Measurements from ENCODE around the gene MAP2K5.

Gene MAP2K5

DNA sequence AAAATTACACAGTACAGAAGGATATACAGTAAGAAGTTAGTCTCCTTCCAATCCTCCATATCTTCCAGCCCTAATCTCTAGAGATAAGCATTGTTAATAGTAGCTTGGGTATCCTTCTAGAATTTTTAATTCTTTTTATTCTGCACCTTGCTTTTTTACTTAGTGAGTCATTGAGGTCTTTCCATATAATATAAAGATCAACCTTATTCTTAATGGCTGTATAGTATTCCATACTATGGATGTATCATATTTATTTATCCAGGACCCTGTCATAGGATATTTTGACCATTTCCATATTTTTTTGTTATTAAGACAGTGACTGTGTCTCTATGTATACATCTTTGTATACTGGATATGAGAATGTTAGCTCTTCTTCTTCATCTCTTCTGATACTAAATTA lies 246.5 kb downstream of the MAP2K5 start:
- DNase-seq = no peak

DNA sequence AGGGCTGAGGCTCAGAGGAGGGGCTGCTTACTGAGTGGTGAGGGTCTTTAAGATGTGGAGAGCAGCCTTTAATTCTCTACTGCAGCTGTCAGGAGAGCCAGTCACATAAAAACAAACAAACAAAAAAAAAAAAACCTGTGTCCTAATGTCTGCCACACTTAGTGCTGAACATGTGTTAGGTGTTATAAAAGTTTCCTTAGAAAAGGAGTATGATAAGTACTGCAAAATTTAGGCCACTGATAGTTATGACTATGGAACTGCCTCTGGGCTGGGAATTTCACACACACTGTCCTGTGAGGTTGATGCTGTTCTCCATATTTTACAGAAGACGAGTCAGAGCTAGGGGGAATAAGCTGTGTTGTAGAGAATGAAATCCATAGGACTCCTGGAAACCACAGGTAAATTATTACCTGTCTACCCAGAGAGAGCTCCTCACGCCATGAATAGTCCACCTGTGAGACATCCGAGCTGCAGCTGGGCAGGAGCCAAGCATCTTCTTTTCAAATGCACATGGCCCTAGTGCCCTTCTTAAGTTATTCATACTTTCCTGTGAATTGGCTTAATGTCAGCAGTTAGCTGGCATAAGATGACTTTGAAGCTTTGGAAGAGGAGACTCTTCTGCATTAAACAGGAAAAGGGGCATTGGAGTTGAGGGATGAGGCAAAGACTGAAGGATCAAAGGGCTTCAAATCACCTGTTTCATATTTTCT lies 248.3 kb downstream of the MAP2K5 start:
- DNase-seq = no peak

DNA sequence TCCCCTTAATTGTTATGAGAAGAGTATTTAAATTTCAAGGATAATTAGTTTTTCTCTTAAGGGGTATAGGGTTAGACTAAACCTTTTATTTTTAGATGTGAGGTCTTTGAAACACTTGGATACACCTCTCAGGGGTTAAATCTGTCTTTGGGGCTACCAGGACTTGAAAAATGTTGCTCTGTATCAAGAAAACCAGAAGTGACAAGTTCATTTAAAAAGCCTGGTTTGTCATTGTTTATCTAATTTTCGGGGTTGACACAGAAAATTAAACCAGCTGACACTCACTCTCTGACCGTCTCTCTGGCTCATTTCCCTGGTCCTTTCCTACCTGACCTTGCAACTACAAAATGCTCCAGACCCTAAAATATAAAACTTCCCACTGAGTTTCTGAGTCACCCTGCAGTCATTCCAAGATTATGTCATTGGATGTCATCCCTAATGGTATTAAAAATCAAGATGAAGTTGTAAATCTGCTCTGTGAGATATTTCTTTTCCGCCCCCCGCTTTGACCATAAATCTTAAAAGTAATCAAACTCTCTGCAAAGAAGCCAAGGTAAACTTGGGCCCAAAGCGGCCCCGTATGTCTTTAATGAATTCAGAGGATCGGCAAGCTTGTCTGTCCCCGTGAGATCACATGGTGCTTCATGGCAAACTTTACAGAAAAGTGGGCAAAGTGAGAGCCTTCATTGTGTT lies 249.9 kb downstream of the MAP2K5 start:
- DNase-seq = no peak

DNA sequence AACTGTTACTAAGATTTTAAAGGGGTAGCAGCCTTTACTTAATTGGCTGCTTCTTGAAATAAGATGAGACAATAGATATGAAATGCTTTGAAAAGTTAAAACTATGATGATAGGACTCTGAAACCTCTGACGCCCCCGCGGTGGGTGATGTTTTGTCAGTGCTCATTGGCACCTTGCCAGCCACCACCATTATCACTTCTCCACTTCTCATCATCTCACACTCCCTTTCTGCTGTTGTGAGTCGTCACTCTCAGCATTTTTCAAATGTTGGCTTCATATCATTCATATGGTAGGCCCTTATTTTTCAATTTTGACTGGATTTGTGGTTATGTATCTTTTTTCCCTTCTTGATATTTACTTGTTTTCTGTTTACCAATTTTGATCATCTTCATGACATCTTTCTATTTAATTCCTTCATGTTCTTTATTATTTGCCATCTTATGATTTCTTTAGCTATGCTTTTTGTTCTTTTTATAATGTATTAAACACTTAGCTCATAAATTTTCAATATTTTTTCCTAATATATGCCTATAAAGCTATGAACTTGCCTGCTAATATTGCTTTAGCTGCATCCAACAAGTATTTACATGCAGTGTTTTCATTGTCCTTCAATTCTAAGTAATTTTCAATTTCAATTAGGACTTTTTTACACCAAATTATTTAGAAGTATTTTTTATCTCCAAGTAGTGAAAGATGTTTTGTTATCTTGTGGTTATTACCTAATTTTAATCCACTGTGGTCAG lies 252.5 kb downstream of the MAP2K5 start:
- no peak for DNase-seq

DNA sequence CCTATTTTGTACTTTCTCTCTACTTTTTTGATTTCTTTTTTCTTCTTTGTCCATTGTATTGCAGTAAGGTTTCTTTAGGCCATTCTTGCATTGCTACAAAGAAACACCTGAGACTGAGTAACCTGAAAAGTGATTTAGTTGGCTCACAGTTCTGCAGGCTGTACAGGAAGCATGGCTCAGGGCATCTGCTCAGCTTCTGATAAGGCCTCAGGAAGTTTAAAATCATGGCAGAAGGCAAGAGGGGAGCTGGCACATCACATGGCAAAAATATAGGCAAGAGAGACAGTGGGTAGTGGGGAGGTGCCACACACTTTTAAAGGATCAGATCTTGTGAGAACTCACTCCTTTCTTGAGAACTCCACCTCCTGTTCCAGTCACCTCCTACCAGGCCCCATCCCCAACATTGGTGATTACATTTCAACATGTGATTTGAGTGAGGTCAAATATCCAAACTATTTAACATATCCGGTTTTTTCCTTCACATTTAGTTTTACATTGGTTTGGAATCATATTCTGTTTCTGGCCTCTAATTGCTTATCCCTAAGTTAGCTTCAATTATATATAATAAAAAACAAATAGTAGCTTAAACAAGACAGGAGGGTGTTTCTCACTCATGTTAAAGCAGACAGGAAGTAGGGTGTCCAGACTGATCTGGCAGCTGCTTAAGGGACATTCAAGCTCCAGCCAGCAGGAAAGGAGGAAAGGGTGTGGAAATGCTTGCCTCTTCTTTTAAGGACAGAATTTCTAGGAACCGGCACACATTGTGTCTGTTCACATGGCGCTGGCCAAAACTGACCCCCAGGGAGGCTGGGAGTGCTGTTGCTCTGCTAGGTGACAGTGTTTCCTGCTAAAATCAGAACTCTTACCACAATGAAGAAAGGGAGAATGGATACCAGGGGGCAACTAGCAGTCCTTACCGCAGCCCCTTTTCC lies 254.0 kb downstream of the MAP2K5 start:
- DNase-seq = no peak

DNA sequence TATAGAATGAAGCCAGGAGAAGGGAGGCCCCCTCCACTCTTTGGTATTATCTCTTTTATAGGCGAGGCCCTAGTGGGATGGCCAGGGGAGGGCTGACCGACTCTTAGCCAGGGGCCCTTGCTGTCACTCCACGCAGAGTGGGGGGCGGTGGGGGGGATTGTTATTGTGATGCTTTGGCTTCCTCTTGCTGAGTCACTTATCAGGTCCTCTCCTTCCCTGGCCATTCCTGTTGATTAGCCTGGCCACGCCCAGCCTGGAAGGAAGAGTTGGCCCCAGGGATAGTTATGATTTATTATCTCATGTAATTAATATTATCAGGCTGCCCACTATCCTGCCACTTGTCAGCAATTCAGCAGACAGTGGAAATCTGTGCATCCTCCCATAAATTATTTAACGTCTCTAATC lies 257.3 kb downstream of the MAP2K5 start:
- no peak for DNase-seq

DNA sequence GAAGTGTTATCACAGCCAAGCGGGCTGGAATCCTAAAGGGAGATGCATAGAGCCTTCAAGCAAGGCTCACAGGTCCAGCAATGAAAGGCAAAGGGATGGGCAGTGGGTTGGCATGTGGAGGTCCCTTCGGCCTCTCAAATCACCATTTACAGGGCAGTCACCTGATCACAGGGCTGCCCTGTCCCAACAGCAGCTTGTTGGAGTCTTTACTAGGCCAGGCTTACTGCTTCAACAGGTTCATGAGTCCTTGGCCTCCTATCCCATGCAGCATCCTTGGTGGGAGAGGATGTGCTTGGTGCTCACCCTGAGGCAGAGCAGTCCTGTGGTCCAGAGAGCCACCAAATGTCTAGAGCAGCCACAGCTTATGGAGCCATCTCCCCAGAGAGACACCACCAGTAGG lies 258.6 kb downstream of the MAP2K5 start:
- DNase-seq = no peak

DNA sequence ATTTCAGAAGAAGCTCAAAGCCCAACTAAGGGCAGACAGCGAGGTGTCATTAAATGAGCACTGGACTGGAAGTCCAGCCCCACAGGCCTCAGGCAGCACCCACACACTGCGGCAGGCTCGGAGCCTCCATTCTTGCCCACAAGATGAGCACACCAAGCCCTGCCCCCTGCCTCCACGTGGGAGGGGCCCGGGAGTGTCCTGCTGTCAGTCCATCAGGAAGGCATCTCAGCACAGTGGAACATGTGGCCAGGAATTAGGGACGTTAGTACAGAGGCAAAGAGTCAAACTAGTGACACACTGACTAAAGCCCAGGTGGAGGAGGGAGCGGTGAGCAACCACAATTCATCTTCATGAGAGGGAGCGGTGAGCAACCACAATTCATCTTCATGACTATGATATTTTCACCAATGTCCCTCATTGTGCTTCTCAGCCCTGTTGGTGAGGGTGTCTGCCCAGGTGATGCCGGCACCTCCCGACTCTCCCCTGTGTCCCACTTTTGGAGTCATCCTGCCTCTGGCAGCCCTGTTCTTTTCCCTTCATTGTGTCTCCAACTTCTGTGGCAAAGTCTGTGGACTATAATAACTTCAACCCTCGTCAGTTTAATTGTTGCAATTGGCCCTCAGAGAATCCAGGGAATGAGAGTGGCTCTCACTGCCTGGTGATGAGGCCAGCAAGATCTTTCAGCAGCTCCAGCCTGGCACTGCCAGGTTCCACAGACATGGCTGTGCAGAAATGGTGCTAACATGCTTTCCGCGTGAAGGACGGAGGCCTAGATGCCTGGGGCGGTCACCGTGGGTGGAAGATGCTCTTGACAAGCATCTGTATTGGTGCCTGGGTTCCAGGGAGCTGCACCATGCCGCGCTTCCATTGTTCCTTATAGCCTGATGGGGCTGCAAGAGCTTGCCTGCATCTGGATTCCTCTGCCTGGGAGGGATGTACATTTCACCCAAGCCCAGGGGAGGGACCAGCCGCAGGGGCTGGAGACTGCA lies 259.7 kb downstream of the MAP2K5 start:
- DNase-seq = no peak

DNA sequence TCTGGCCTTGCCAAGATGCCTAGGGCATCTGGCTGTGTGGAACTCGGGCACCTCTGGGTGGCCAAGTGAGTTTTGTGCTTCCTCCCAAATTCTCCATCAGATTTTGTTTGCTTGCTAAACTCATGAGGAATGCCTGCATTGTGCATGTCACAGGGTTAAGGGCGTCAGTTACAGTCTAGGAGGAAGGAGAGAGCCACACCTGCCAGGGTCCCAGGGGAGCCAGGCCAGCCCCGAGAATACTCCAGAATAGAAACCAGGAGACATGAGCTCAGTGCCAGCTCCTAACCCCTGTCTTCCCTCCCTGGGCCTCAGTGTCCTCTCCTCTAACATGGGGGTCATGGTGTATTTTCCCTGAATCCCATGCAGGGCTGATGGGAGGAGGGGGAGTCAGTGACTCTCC lies 260.8 kb downstream of the MAP2K5 start:
- no peak for DNase-seq

DNA sequence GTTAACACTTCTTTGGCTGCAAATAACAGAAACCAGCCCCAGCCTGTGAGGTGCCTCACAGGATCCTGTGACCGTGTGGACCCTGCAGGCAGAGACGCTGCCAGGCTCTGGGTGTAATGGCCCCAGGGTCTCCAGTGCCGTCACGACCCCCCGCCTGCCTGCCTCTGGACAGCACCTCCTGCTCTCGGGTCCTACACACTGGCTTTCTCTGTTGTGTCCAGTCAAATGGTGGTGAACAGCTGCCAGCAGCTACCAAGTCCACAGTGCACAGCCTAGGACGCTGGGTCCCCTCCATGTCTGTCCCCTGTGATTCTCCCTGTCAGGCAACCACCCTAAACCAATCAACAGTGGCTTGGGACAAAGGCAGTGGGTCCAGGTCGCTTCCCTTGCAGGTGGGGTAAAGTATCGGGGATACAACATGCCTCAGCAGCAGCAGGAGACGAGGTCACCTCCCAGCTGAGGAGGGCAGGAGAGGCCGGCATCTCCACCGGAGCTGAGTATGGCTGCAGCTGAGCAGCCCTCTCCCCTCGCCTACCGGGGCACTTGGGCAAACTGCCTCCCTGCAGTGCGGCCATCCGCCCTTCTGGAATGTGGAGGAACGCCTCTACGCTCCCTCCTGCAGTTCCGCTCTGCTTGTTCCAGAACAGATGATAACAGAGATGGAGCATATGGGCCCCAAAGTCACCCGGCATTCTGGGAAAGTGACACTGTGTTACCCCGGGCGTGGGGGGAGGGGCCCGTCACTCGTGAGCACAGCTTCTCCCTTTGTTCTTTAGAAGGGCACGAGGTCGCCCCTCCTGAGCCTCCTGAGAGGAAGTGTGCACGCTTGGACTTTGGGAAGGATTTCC lies 261.7 kb downstream of the MAP2K5 start:
- DNase-seq = no peak

DNA sequence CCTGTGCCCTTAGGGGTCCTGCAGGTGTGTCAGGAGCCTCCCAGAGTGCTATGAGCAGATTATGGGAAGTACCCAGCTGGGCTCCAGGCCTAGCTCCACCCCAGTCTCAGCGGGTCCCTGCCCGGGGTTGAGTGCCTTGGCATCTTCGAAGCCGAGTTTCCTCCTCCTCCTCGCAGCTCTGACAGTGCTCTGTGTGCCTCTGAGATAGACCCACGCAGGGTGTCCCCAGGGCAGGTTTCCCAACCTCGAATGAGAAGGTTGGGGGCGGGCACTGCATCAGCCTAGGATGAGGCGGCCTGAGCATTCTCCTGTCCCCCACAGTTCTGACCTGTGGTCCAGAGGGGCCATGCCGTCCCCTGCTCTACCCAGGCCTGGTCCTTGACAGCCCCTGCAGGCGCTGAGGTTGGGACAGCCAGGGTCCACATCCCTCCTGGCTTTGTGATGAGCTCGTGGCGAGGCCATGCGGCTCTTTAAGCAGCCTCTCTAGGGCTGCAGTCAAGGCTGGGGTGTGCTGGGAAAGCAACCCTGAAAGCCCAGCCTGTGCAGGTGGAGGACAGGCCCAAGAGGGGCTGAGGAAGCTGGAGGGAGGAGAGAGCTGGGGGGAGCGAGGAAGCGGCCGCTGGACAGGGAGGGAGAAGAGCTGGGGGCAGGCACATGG lies 262.6 kb downstream of the MAP2K5 start:
- DNase-seq = no peak

DNA sequence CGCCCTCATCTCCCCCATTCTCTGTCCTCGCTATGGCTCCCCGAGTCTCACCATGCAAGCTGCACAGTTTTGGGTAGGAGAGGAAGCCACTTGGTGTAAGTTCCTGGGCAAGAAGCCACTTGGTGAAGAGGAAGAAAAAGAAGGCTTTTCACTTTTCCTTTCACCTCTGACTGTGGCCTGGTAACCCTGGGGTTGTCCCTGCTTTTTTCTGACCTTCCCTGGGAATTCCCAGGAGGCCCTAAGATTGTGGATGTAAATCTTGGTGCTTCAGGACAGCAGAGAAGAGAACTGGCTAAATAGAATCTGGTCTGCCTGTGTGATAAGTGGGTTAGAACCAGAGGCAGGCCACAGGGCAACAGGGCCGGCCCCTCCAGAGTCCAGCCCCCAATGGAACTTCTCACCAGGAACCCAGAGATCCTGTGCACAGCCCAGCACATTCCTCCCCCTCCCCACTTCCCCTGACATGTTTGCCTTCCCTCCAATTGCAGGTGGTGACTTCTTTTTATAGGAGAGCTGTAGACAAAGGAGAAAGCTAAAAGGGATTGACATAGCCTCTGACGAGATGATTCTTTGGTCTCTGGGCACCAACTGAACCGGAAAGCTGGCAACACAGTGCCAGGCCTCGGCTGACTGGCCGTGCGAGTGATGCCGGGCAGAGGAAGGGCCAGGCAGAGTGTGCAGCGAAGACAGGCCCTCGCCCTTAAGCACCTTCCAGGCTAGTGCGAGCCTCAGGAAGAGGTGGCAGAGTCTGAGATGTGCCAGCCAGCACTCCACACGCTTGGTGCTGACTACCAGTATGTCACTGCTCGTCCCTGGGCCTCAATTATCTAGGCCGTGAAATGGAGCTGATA lies 263.4 kb downstream of the MAP2K5 start:
- DNase-seq = no peak

DNA sequence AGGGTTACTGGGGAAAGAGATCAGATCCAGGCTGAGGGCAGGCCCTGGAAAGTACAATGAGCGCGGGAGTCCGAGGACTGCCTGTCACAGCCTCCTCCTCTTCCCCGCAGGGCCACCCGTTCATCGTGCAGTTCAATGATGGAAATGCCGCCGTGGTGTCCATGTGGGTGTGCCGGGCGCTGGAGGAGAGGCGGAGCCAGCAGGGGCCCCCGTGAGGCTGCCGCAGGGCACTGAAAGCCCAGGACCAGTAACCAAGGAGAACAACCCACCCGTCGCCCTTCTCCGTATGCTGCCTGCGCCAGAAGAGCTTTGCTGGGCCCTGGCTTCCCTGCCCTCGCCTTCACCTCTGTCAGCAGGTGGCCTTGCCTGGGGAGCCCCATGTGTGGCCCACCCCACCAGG lies 264.0 kb downstream of the MAP2K5 start:
- no peak for DNase-seq

DNA sequence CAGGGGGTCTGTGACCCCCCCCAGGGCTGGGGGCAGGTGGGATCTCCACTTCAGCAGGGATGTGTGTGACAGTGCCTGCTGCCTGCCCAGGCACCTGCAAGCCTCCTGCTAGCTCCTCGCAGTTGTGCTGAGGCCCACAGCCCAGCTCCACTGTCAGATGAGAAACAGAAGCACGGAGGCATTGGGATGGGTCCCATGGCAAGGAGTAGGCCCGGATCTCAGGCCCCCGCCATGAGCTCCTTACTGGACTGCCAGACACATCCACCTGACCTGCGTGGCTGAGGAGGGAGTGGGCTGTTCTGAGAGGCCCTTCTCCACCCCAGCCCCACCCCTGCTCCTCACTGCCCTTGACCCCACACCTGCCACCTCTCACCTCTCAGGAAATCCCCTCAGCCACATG lies 264.6 kb downstream of the MAP2K5 start:
- no peak for DNase-seq

DNA sequence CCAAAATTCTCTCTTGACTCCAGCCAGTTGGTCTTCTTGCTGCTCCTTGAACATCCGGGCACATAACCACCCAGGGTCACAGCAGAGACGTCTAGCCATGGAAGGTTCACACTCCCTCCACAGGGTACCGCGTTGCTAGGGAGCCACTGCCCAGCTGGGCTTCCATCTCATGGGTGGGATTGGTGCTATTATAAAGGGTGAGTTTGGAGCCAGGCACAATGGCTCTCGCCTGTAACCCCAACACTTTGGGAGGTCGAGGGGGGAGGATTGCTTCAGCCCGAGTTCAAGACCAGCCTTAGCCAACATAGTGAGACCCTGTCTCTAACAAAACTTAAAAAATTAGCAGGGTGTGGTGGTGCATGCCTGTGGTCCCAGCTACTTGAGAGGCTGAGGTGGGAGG lies 265.3 kb downstream of the MAP2K5 start:
- no peak for DNase-seq

DNA sequence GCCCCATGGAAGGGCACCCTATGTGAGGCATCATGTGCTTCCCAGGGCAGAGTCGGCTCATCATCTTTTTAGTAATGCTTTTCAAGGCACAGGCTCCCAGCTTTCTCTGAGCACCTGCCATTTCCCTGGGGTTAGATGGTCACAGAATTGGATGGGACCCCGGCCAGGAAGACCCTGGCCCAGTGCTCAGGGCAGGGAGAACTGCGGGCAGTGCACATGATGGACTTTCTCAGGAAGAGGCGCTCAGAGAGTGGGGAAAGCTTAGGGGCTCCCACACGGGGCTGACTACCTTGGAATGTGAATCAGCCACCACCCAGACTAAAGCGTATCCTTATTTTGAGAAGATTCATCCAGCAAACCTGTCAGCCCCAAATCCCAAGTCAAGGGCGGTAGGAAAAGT lies 266.3 kb downstream of the MAP2K5 start:
- no peak for DNase-seq

DNA sequence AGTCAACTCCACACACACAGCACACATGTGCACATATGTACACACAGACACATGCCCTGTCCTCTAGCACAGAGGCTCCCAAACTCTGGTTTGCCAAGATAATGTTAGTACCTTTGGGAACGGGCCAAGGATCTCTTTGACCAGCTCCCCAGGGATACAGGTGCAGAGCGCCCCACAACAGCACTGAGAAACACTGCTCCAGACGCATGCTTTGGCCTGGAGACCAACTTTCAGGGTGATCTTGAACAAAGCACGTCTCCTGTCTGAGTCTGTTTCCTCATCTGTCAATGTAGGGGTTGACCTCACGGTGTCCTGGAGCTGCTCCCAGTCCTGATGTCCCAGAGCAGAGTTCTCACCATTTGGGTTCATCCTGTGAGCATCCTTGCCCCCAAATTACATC lies 266.9 kb downstream of the MAP2K5 start:
- no peak for DNase-seq

DNA sequence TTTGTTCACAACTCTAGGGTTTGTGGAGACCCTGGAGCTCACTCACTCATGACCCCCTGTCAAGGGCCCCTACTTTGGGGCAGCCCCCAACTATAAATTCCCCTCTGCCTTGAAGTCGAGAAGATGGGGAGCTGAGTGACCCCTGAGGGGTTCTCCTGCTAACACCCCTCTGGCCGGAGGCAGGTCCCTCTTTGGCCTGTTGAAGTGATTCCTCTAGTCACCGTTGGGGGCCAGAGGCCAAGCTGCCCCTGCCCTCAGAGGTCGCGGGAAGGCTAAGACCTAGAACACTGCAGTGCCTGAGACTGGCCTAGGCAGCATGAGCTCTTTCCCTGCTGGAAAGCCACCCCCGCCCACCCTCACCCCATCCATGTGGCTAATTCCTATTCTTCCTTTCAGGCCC lies 267.4 kb downstream of the MAP2K5 start:
- no peak for DNase-seq

DNA sequence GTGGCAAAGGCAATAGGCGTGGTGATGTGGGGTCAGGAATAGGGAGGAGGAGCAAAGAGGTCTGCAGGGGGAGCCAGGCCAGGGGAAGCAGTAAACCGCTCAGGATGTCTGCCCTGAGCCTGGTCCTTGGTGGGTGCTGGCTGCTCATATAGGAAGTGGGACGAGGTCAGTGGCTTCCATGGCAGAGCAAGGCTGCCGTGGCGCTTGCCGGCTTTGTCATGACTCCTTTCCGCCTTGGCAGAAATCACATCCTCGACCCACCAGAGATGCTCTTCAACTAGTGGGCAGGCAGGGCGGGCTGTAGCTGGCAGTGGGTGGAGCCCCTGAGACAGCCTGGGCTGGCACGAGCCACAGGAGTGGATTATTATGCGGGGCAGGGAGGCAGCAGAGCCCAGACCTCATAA lies 269.7 kb downstream of the MAP2K5 start:
- no peak for DNase-seq

All from CD4-positive, alpha-beta T cell treated with Interleukin-17A for 4 hours (primary cell).